Measurements from ENCODE around the gene MYZAP.
A peak's percentile ranks its signal among the peaks of the same experiment; 100 is the strongest.

Gene MYZAP

DNA sequence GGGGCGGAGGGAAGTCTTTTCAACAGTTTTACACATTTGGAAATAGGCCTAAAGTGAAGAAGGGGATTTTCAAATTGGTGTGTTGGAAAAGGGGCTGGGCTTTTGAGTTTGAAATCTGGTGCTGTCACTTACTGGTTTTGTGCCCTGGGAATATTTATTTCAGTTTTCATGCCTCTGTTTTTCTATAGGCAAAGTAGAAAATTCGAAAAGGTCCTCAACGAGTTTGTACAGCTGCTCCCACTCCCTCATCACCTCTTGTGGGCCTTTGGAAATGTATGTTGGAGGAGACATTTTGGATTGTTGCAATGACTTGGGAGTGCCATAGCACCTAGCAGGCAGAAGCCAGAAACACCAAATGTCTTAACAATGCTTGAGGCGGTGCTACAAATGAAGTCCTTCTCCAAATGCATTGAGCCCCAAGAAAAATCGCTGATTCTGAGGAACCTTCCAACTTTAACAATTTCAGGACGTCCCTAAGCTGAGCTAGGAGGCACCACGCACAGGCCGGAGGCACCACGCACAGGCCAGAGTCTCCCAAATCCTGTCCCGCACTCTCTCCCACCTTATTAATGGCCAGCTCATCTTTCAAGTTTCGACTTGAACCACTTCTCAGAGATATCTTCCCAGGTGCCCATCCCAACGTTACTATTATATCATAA, 114.2 kb downstream of the MYZAP start:
- peaks cover 15% of the 10 kb centered on the region for H3K36me3 ChIP-seq
- H3K27me3 ChIP-seq: no peaks in the 10 kb centered on the region
- TF ChIP-seq CTCF (IDR thresholded peaks at IDR 0.05; ENCODE audit: low read depth, low read length): no peak
- H3K4me1 ChIP-seq: peaks cover 4% of the 10 kb centered on the region
- peak overlapping the region; percentile 98 for H3K4me3 ChIP-seq (ENCODE audit: low read depth, low read length)
- no peaks in the 10 kb centered on the region for H3K9me3 ChIP-seq
- DNase-seq: no peak

DNA sequence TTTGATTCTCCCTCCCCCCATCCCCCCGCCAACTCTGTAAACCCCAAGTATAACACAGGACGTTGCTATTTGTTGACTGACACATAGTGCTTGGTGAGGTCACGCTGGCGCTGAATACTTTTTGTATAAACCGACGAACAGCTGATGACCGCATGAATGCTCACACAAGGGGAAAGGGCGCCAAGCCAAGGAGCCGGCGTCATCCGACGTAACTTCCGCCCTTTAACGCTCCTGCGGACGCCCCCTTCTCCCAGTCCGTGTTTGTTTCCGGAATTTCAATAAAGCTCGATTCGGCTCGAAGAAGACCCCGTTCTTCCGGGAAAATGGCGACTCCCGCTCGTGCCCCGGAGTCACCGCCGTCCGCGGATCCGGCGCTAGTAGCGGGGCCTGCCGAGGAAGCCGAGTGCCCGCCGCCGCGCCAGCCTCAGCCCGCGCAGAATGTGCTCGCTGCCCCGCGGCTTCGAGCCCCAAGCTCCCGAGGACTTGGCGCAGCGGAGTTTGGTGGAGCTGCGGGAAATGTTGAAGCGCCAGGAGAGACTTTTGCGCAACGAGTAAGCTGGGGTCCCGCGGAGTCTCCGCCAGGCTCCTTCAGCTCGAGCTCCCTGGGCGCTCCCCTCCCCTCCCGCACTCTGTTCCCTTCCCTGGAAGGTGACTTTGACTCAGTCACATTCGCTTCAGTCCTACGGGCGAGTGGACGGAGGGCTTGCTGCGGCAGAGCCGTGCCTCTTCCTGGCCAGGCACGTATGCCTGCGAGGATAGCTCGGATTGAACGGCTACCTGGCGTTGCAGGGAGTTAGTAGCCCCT, 114.9 kb downstream of the MYZAP start, which contains the start of gene POLR2M:
Gene POLR2M, plus strand, starts transcription at position 310 of the 805 bp plus-strand sequence. Its CDS starts 129 bp downstream, at position 439.
- peak within 1 kb of the TSS; percentile 98 for H3K4me3 ChIP-seq (ENCODE audit: low read depth, low read length)
- H3K9me3 ChIP-seq: no peaks in the 10 kb centered on the region
- TF ChIP-seq CTCF (IDR thresholded peaks at IDR 0.05; ENCODE audit: low read depth, low read length): no peak
- H3K36me3 ChIP-seq: peaks cover 22% of the 10 kb centered on the region
- peaks cover 4% of the 10 kb centered on the region for H3K4me1 ChIP-seq
- peak; percentile 93 for DNase-seq
- no peaks in the 10 kb centered on the region for H3K27me3 ChIP-seq

DNA sequence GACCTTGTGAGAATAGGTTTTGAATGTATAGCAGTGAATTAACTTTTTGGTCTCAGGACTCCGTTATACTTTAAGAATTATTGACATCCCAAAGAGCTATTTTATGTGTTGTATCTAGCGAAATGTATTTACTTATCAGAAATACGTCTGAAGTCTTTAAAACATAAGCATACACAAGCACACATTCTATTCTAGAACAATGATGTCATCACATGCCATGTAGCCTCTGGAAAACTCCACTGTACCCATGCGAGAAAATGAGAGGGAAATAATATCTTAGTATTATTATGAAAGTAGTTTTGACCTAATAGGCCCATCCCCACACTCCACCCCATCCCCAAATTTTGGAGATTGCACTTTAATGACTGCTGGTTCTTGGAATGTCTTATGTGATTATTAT, 116.3 kb downstream of the MYZAP start:
- Histone ChIP-seq H3K4me3 (ENCODE audit: low read depth, low read length) (peak overlapping the region; percentile 98), H3K27me3 (no peaks in the 10 kb centered on the region), H3K9me3 (no peaks in the 10 kb centered on the region), H3K4me1 (peaks cover 4% of the 10 kb centered on the region), H3K36me3 (peaks cover 36% of the 10 kb centered on the region)
- no peak for DNase-seq
- no peak for TF ChIP-seq CTCF (IDR thresholded peaks at IDR 0.05; ENCODE audit: low read depth, low read length)

DNA sequence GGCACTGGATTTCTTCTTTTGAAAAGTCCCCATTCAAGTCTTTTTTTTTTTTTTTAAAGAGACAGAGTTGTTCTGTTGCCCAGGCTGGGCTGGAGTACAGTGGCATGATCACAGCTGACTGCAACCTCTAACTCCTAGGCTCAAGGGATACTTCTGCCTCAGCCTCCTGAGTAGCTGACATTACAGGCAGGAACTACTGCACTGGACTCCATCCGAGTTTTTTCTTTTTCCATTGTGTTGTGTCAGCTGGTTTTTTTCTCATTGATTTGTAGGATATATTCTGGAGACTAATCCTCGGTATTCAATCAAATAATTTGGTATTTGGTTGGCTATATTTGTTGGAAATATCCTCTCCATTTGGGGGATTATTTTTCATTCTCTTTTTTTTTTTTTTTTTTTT, 126.6 kb downstream of the MYZAP start:
- peaks cover 24% of the 10 kb centered on the region for H3K36me3 ChIP-seq
- no peak for TF ChIP-seq CTCF (IDR thresholded peaks at IDR 0.05; ENCODE audit: low read depth, low read length)
- no peaks in the 10 kb centered on the region for H3K9me3 ChIP-seq
- H3K27me3 ChIP-seq: no peaks in the 10 kb centered on the region
- DNase-seq: no peak
- H3K4me3 ChIP-seq (ENCODE audit: low read depth, low read length): no peak overlapping the region
- H3K4me1 ChIP-seq: no peaks in the 10 kb centered on the region

DNA sequence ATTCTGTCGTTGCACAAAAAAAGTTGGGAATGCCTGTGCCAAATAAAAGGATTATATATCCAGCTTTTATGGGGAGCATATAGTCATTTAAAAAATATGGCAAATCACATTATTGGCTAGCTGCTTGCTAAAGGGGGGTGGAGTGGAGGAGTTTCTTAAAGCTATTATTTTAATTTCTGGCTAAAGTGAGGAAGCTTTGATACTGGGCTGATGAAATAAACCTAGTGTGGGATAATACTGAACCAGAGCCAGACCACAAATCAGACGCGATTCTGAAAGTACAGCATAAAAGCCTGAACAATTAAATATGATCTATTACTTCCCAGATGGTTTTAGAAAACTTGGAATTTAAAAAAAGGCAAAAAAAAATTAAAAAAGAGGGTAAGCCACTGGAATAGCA, 129.2 kb downstream of the MYZAP start:
- no peak for TF ChIP-seq CTCF (IDR thresholded peaks at IDR 0.05; ENCODE audit: low read depth, low read length)

DNA sequence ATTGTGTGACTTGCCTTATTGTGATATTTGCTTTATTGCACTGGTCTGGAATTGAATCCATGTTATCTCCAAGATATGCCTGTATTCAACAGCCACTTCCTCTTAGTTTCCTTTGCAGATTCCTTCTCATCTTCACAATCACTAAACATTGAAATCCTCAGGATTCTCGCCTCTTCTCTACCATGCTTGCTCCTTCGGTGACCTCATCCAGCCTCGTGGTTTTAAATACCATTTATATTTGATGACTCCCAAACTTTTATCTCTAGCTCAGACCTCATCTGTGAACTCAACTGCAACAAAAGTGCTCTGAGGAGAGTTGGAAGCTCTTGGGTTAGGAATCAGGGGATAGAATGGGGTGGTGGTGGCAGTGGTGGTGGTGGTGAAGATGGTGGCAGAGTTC, 134.7 kb downstream of the MYZAP start:
- TF ChIP-seq CTCF (IDR thresholded peaks at IDR 0.05; ENCODE audit: low read depth, low read length): no peak
- Histone ChIP-seq H3K36me3 (no peaks in the 10 kb centered on the region), H3K4me1 (no peaks in the 10 kb centered on the region; the same call in none of the 2 replicates), H3K9me3 (no peaks in the 10 kb centered on the region), H3K27me3 (no peaks in the 10 kb centered on the region), H3K4me3 (ENCODE audit: low read depth, low read length) (no peak overlapping the region)
- no peak for DNase-seq

More for the DNA sequence above, 129.2 kb downstream of the MYZAP start:
- no peak for DNase-seq
- H3K36me3 ChIP-seq: peaks cover 13% of the 10 kb centered on the region
- H3K9me3 ChIP-seq: no peaks in the 10 kb centered on the region
- H3K4me1 ChIP-seq: no peaks in the 10 kb centered on the region
- H3K27me3 ChIP-seq: no peaks in the 10 kb centered on the region
- H3K4me3 ChIP-seq (ENCODE audit: low read depth, low read length): no peak overlapping the region

Data from BE2C (cell line).